ENCODE results near the gene SGIP1. TPM values are rescaled to one million over a fixed set of nuclear protein-coding genes. Genes with fewer than 3 reads are reported as not detected.

The SGIP1 gene
- polyA plus RNA-seq, 1 of the 3 experiments (the other 2 are of a cell fraction), result 15.5 TPM

DNA sequence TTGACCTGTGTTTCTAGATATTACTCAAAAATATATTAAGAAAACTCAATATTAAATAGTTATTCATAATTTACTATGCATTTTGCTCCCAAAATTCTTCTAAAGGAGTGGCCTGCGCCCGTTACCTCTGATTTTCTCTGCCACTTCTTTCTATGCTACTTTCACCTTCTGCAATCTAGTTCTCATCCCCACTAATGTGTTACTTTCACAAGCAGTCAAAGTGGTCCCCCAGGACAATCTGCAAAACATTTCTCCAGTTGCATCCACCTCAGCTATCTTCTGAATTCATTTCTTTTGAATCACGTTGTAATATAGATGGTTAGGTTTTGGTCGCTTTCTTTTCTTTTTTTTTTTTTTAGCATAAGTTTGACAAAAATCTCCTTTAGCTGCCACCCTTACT, 253.7 kb downstream of the SGIP1 start:
- H3K79me2 ChIP-seq (ENCODE audit: insufficient read depth), result no peaks in the 10 kb centered on the region
- no peak overlapping the region for H2AFZ ChIP-seq (ENCODE audit: low read depth)
- H4K20me1 ChIP-seq (ENCODE audit: insufficient read depth), result no peaks in the 10 kb centered on the region
- TF ChIP-seq TAF1 (IDR thresholded peaks at IDR 0.05; ENCODE audit: borderline replicate concordance, low read depth, low read length) (no peak), MAX (IDR thresholded peaks at IDR 0.05; ENCODE audit: low read depth) (no peak), TCF12 (IDR thresholded peaks at IDR 0.05) (no peak), SIN3A (IDR thresholded peaks at IDR 0.05; ENCODE audit: borderline replicate concordance, low read depth, low read length) (no peak), ZBTB33 (IDR thresholded peaks at IDR 0.05; ENCODE audit: borderline replicate concordance, low read depth) (no peak), RCOR1 (IDR thresholded peaks at IDR 0.05; ENCODE audit: low read length) (no peak), EP300 (IDR thresholded peaks at IDR 0.05; ENCODE audit: borderline replicate concordance in 1 of 2, low read depth in 1 of 2, low read length in 1 of 2) (no peak), EZH2phosphoT487 (IDR thresholded peaks at IDR 0.05; ENCODE audit: borderline replicate concordance, low read depth) (no peak), POLR2AphosphoS5 (IDR thresholded peaks at IDR 0.05; ENCODE audit: low read depth, low read length) (no peak), RXRA (IDR thresholded peaks at IDR 0.05; ENCODE audit: borderline replicate concordance, low read depth) (no peak)
- TF ChIP-seq, protein P1, sequence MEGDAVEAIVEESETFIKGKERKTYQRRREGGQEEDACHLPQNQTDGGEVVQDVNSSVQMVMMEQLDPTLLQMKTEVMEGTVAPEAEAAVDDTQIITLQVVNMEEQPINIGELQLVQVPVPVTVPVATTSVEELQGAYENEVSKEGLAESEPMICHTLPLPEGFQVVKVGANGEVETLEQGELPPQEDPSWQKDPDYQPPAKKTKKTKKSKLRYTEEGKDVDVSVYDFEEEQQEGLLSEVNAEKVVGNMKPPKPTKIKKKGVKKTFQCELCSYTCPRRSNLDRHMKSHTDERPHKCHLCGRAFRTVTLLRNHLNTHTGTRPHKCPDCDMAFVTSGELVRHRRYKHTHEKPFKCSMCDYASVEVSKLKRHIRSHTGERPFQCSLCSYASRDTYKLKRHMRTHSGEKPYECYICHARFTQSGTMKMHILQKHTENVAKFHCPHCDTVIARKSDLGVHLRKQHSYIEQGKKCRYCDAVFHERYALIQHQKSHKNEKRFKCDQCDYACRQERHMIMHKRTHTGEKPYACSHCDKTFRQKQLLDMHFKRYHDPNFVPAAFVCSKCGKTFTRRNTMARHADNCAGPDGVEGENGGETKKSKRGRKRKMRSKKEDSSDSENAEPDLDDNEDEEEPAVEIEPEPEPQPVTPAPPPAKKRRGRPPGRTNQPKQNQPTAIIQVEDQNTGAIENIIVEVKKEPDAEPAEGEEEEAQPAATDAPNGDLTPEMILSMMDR (IDR thresholded peaks at IDR 0.05), result no peak
- TF ChIP-seq, protein P2, sequence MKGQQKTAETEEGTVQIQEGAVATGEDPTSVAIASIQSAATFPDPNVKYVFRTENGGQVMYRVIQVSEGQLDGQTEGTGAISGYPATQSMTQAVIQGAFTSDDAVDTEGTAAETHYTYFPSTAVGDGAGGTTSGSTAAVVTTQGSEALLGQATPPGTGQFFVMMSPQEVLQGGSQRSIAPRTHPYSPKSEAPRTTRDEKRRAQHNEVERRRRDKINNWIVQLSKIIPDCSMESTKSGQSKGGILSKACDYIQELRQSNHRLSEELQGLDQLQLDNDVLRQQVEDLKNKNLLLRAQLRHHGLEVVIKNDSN (IDR thresholded peaks at IDR 0.05; ENCODE audit: borderline replicate concordance, low read depth), result no peak
- POLR2A ChIA-PET, result no interaction called here
- CTCF ChIA-PET, result no interaction called here
- no peak overlapping the region for H3K4me2 ChIP-seq
- H3K9ac ChIP-seq, result no peak overlapping the region
- H3K9me3 ChIP-seq, result no peaks in the 10 kb centered on the region
- H3K4me3 ChIP-seq (ENCODE audit: low read depth in 2 of 2, low read length in 1 of 2), result no peak overlapping the region
- H3F3A ChIP-seq (replicated peaks; ENCODE audit: insufficient read depth), result no peaks in the 10 kb centered on the region
- H3K27ac ChIP-seq (ENCODE audit: low read depth in 2 of 2, low read length in 1 of 2), result no peak overlapping the region
- WGBS (ENCODE audit: low lambda C conversion rate), result 93% methylated on average over 4 of the region's 4 CpGs
- H3K36me3 ChIP-seq (replicated peaks in 1 of 2; ENCODE audit: control insufficient read depth in 1 of 2, insufficient read depth in 2 of 2, low read length in 1 of 2), result no peaks in the 10 kb centered on the region
- no peaks in the 10 kb centered on the region for H3K9me2 ChIP-seq
- no peaks in the 10 kb centered on the region for H3K4me1 ChIP-seq (ENCODE audit: control insufficient read depth in 1 of 2, insufficient read depth in 2 of 2, low read depth in 1 of 2, low read length in 1 of 2)
- no peaks in the 10 kb centered on the region for H3K27me3 ChIP-seq (ENCODE audit: insufficient read depth)
- no peak for DNase-seq

All from SK-N-SH (cell line).